ENCODE measurements around the gene WRAP73. TPM values are rescaled to one million over a fixed set of nuclear protein-coding genes. Genes with fewer than 3 reads are reported as not detected.

Gene WRAP73
- total RNA-seq, 3 donors from 2014 or later (not counting 1 experiment from before 2014, with no cell fraction given): 27.8 to 35.4 (median 30.1) TPM

GRCh38 chr1:3676581-3677470, 26.9 kb upstream of the WRAP73 start:
- WGBS (ENCODE audit: insufficient coverage): 49% methylated on average over 22 of the region's 22 CpGs
- Mint-ChIP-seq H3K4me1 (peaks cover 0 to 14% of the 10 kb centered on the region in 2 donors), H3K27ac (no peak overlapping the region), H3K9me3 (no peaks in the 10 kb centered on the region), H3K27me3 (ENCODE audit: low read depth in 2 of 2) (peaks cover 0 to 8% of the 10 kb centered on the region in 2 donors), H3K36me3 (no peaks in the 10 kb centered on the region), H3K4me3 (no peak overlapping the region)
- H3K36me3 ChIP-seq (ENCODE audit: control insufficient read depth, insufficient read depth, low read length): no peaks in the 10 kb centered on the region
- H3K27me3 ChIP-seq (ENCODE audit: control insufficient read depth, insufficient read depth, low read length): no peaks in the 10 kb centered on the region
- ATAC-seq (no peak), DNase-seq (peak in 1 of 2 donors; percentile 14)
- H3K4me1 ChIP-seq (ENCODE audit: control insufficient read depth, insufficient read depth, low read length): peaks cover 36% of the 10 kb centered on the region
- intact Hi-C loops (cut with micrococcal nuclease): no loop called here
- peak overlapping the region; percentile 17 for H3K27ac ChIP-seq (ENCODE audit: low read length)
- no peak overlapping the region for H3K4me3 ChIP-seq (ENCODE audit: low read length)
- TF ChIP-seq, protein P1, sequence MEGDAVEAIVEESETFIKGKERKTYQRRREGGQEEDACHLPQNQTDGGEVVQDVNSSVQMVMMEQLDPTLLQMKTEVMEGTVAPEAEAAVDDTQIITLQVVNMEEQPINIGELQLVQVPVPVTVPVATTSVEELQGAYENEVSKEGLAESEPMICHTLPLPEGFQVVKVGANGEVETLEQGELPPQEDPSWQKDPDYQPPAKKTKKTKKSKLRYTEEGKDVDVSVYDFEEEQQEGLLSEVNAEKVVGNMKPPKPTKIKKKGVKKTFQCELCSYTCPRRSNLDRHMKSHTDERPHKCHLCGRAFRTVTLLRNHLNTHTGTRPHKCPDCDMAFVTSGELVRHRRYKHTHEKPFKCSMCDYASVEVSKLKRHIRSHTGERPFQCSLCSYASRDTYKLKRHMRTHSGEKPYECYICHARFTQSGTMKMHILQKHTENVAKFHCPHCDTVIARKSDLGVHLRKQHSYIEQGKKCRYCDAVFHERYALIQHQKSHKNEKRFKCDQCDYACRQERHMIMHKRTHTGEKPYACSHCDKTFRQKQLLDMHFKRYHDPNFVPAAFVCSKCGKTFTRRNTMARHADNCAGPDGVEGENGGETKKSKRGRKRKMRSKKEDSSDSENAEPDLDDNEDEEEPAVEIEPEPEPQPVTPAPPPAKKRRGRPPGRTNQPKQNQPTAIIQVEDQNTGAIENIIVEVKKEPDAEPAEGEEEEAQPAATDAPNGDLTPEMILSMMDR (IDR thresholded peaks at IDR 0.05): no peak
- no peaks in the 10 kb centered on the region for H3K9me3 ChIP-seq (ENCODE audit: control insufficient read depth, insufficient read depth, low read length)

- TF ChIP-seq, protein P1 (IDR thresholded peaks at IDR 0.05): no peak
- ATAC-seq (no peak), DNase-seq (no peak)
- H3K36me3 Mint-ChIP-seq: no peaks in the 10 kb centered on the region
- H3K4me1 ChIP-seq (ENCODE audit: control insufficient read depth, insufficient read depth, low read length): peaks cover 36% of the 10 kb centered on the region
- intact Hi-C loops (cut with micrococcal nuclease): no loop called here
- no peaks in the 10 kb centered on the region for H3K9me3 Mint-ChIP-seq
- no peak overlapping the region for H3K4me3 ChIP-seq (ENCODE audit: low read length)
- no peaks in the 10 kb centered on the region for H3K27me3 ChIP-seq (ENCODE audit: control insufficient read depth, insufficient read depth, low read length)
- 87% methylated on average over 11 of the region's 11 CpGs for WGBS (ENCODE audit: insufficient coverage)
- no peak overlapping the region for H3K27ac Mint-ChIP-seq
- peaks cover 0 to 8% of the 10 kb centered on the region in 2 donors for H3K27me3 Mint-ChIP-seq (ENCODE audit: low read depth in 2 of 2)
- H3K36me3 ChIP-seq (ENCODE audit: control insufficient read depth, insufficient read depth, low read length): no peaks in the 10 kb centered on the region
- H3K27ac ChIP-seq (ENCODE audit: low read length): no peak overlapping the region
- peaks cover 0 to 14% of the 10 kb centered on the region in 2 donors for H3K4me1 Mint-ChIP-seq
- H3K9me3 ChIP-seq (ENCODE audit: control insufficient read depth, insufficient read depth, low read length): no peaks in the 10 kb centered on the region
- H3K4me3 Mint-ChIP-seq: no peak overlapping the region
These were observed 25.5 kb upstream of the WRAP73 start for GRCh38 chr1:3675436-3675835.

DNA sequence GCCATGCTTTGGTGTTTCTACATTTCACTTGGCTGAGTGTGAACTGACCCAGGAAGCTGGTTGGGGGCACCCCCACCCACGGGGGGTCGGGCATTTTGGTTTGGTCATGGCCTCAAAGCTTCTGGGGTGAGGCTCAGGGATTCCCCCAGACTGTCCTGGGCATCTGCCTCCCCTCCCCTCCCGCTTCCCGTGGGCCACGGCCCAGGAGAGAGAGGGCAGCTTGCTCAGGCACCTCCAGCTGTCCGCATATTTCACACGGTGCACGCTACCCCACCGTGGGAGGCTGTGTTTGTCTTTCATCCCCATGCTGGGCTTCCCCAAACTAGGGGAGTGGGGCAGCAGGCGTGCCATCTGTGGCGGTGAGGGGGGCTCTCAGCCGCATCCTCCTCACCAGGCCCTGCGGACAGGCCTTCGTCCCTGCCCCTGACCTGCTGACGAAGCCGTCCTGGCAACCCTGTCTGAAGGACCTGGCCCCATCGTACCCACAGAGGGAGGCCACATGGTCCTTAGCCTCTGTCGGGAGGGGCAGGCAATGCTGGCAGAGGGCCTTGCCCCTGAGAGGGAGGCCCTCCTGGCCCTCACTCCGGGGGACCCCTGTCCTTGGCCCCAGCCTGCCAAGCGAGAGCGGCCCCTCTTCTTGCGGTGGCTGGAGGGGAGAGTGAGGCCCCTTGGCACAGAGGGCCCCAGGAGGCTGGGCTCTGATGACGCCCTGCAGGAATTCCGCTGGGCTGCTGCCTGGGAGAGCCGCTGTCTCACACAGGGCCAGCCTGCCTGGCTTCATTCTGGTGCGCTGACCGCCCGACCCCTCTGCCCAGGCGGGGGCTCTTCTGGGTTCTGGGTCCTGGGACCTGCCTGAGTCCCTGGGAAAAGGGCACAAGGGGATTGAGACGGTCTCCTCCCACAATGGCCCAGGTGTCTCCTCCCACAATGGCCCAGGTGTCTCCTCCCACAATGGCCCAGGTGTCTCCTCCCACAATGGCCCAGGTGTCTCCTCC, 24.5 kb upstream of the WRAP73 start:
- WGBS (ENCODE audit: insufficient coverage): 82% methylated on average over 30 of the region's 30 CpGs
- Histone ChIP-seq H3K27ac (ENCODE audit: low read length) (no peak overlapping the region), H3K4me1 (ENCODE audit: control insufficient read depth, insufficient read depth, low read length) (peaks cover 36% of the 10 kb centered on the region), H3K4me3 (ENCODE audit: low read length) (no peak overlapping the region), H3K27me3 (ENCODE audit: control insufficient read depth, insufficient read depth, low read length) (no peaks in the 10 kb centered on the region), H3K9me3 (ENCODE audit: control insufficient read depth, insufficient read depth, low read length) (no peaks in the 10 kb centered on the region), H3K36me3 (ENCODE audit: control insufficient read depth, insufficient read depth, low read length) (no peaks in the 10 kb centered on the region)
- intact Hi-C loops (cut with micrococcal nuclease): no loop called here
- ATAC-seq: no peak
- TF ChIP-seq, protein P1 (IDR thresholded peaks at IDR 0.05): no peak
- Mint-ChIP-seq H3K4me3 (no peak overlapping the region), H3K27me3 (ENCODE audit: low read depth in 2 of 2) (peaks cover 0 to 2% of the 10 kb centered on the region in 2 donors), H3K4me1 (peaks cover 0 to 14% of the 10 kb centered on the region in 2 donors), H3K27ac (no peak overlapping the region), H3K9me3 (no peaks in the 10 kb centered on the region), H3K36me3 (no peaks in the 10 kb centered on the region)
- DNase-seq: no peak
